A673 (cell line): Measurements from ENCODE around the gene CPXM2. TPM values are rescaled to one million over a fixed set of nuclear protein-coding genes. Genes with fewer than 3 reads are reported as not detected.

ENCODE experiments used
- BruUV-seq: library from RNA; stranded (reverse); fragments of 400-500 nt; replicated peaks from 2 replicates; lab custom pipeline; 2021; lab: Mats Ljungman, UMichigan
- CTCF ChIA-PET: fragments of 300-600 bp; sonication (Branson Sonifier 250); formaldehyde crosslinking; loops from one replicate; lab custom pipeline; 2022; ENCODE audit warnings: antibody characterized with exemption; lab: Charles Lee
- POLR2A ChIA-PET: fragments of 300-600 bp; sonication (Branson Sonifier 250); formaldehyde crosslinking; loops from one replicate; lab custom pipeline; 2022; ENCODE audit warnings: antibody characterized with exemption; ENCODE audit not compliant: low non-redundant PET; lab: Charles Lee
- DNase-seq: peaks from one replicate; pipeline ENCODE4 v3.0.0-alpha.2; 2015; ENCODE audit warnings: low spot score
- H3K27ac ChIP-seq: fragments of 200-600 bp; sonication (generic); 2 replicates; pipeline ENCODE4 v1.5.1; 2016; ENCODE audit warnings: mixed run types, low read depth, mild to moderate bottlenecking, mixed read lengths, antibody characterized with exemption, low read length; ENCODE audit not compliant: poor library complexity, severe bottlenecking
- H3K27me3 ChIP-seq: fragments of 200-600 bp; sonication (generic); replicated peaks from 2 replicates; pipeline ENCODE4 v1.6.1; 2017; ENCODE audit warnings: mixed run types, low read depth, mild to moderate bottlenecking, mixed read lengths, antibody characterized with exemption, low read length; ENCODE audit not compliant: insufficient read depth, poor library complexity
- H3K36me3 ChIP-seq: fragments of 200-600 bp; sonication (generic); 2 replicates; pipeline ENCODE4 v1.6.1; 2016; ENCODE audit warnings: mixed run types, mild to moderate bottlenecking, mixed read lengths, antibody characterized with exemption, low read length; ENCODE audit not compliant: insufficient read depth, poor library complexity, severe bottlenecking
- H3K4me1 ChIP-seq: fragments of 200-600 bp; sonication (generic); 2 replicates; pipeline ENCODE4 v1.6.1; 2017; ENCODE audit warnings: mixed run types, mild to moderate bottlenecking, mixed read lengths, antibody characterized with exemption, low read length; ENCODE audit not compliant: insufficient read depth, poor library complexity, severe bottlenecking
- H3K4me3 ChIP-seq: fragments of 200-600 bp; sonication (generic); 2 replicates; pipeline ENCODE4 v1.5.1; 2016; ENCODE audit warnings: low read depth, mixed run types, mild to moderate bottlenecking, mixed read lengths, low read length; ENCODE audit not compliant: poor library complexity, severe bottlenecking
- H3K9me3 ChIP-seq: fragments of 200-600 bp; sonication (generic); 2 replicates; pipeline ENCODE4 v1.6.1; 2016; ENCODE audit warnings: mixed run types, low read depth, mild to moderate bottlenecking, mixed read lengths, antibody characterized with exemption, low read length; ENCODE audit not compliant: poor library complexity, severe bottlenecking
- EZH2 ChIP-seq: fragments of 200-600 bp; sonication (generic); IDR thresholded peaks from 2 replicates; pipeline ENCODE4 v1.6.1; 2017; ENCODE audit warnings: borderline replicate concordance, low read depth, mild to moderate bottlenecking, mixed read lengths, antibody characterized with exemption, low read length; ENCODE audit not compliant: poor library complexity, severe bottlenecking
- intact Hi-C: fragments of 100-400 bp; cut with micrococcal nuclease; formaldehyde crosslinking; loops from one replicate; pipeline ENCODE4 v1.10.0; 2022; ENCODE audit not compliant: unreplicated experiment
- total RNA-seq: library from RNA; stranded (reverse); gene quantifications from 2 replicates; pipeline ENCODE4 v1.2.3, GENCODE V29; 2021
- TF ChIP-seq, protein P1 (sequence below): fragments of 300-800, 200-600 bp; sonication (generic); conservative IDR thresholded peaks from 2 replicates; pipeline ENCODE4 v1.5.1; 2017; ENCODE audit warnings: low read depth, mild to moderate bottlenecking, antibody characterized with exemption, low read length, moderate library complexity, mixed read lengths

CPXM2 gene
- total RNA-seq, 1 experiment from 2014 or later, result not detected

- ChIA-PET CTCF (no interaction called here), POLR2A (no interaction called here)
- peaks cover 31% of the 10 kb centered on the region for H3K27me3 ChIP-seq
- DNase-seq, result no peak
- TF ChIP-seq, protein P1, sequence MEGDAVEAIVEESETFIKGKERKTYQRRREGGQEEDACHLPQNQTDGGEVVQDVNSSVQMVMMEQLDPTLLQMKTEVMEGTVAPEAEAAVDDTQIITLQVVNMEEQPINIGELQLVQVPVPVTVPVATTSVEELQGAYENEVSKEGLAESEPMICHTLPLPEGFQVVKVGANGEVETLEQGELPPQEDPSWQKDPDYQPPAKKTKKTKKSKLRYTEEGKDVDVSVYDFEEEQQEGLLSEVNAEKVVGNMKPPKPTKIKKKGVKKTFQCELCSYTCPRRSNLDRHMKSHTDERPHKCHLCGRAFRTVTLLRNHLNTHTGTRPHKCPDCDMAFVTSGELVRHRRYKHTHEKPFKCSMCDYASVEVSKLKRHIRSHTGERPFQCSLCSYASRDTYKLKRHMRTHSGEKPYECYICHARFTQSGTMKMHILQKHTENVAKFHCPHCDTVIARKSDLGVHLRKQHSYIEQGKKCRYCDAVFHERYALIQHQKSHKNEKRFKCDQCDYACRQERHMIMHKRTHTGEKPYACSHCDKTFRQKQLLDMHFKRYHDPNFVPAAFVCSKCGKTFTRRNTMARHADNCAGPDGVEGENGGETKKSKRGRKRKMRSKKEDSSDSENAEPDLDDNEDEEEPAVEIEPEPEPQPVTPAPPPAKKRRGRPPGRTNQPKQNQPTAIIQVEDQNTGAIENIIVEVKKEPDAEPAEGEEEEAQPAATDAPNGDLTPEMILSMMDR, result no peak
- no peak for TF ChIP-seq EZH2
- H3K4me1 ChIP-seq, result no peaks in the 10 kb centered on the region
- no peaks in the 10 kb centered on the region for H3K36me3 ChIP-seq
- no peak overlapping the region for H3K4me3 ChIP-seq
- H3K9me3 ChIP-seq, result no peaks in the 10 kb centered on the region
- intact Hi-C loops, result no loop called here
- BruUV-seq, result no TSS peak
- H3K27ac ChIP-seq, result no peak overlapping the region
Measured at GRCh38 chr10:123754123-123754522, 137.5 kb downstream of the CPXM2 start.

DNA sequence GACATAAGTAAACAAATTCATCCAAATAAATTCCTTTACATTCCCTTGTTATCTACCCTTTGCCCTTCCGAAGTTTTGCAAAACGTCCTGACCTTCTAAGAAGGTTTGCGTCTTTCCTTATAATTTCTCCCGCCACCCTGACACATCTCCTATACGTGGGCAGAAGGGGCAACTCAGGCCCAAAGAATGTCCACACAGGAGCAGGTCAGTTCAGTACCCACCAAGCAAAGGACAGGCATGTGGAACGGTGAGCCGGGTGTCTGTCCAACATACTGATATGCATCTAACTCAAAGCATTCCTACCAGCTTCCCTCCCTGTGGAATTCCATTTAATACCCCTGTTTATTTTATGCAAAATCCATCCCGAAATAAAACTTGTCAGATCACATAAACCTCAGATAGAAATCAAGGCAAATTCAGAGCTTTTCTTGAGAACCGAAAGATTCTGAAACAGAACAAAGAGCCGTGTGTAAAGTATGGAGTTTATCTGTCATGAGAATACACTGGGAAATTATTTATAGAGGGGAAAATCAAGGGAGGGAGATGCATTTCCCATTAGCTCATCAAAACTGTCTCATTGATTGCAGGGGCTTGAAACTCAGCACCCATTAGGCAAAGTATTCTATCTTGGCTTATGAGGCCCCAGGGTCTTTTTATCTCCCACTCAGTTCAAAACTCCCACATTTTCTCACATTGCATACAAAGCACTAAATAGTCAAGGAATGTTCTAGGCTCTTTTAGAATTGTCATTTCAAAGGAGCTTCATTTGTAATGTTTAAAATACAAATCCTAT, 140.1 kb downstream of the CPXM2 start:
- BruUV-seq, result no TSS peak
- peaks cover 30% of the 10 kb centered on the region for H3K27me3 ChIP-seq
- ChIA-PET CTCF (no interaction called here), POLR2A (no interaction called here)
- no peaks in the 10 kb centered on the region for H3K9me3 ChIP-seq
- H3K27ac ChIP-seq, result no peak overlapping the region
- no peak for DNase-seq
- H3K36me3 ChIP-seq, result no peaks in the 10 kb centered on the region
- intact Hi-C loops, result no loop called here
- no peak overlapping the region for H3K4me3 ChIP-seq
- H3K4me1 ChIP-seq, result no peaks in the 10 kb centered on the region
- TF ChIP-seq, protein P1, result no peak
- no peak for TF ChIP-seq EZH2

GRCh38 chr10:123750901-123751300, 140.7 kb downstream of the CPXM2 start:
- H3K27me3 ChIP-seq, result peaks cover 36% of the 10 kb centered on the region
- intact Hi-C loops, result no loop called here
- H3K9me3 ChIP-seq, result no peaks in the 10 kb centered on the region
- H3K36me3 ChIP-seq, result no peaks in the 10 kb centered on the region
- ChIA-PET CTCF (no interaction called here), POLR2A (no interaction called here)
- no peak for TF ChIP-seq EZH2
- TF ChIP-seq, protein P1, result no peak
- DNase-seq, result no peak
- H3K4me3 ChIP-seq, result no peak overlapping the region
- no peaks in the 10 kb centered on the region for H3K4me1 ChIP-seq
- no TSS peak for BruUV-seq
- no peak overlapping the region for H3K27ac ChIP-seq
